NCI-H446 (cell line): ENCODE measurements around the gene SIDT1.
"Not testable (repeated sequence)": the region's sequence is repeated elsewhere in the genome, so short reads cannot be mapped to it uniquely, and the experiment has no call there.

ENCODE experiments used
- DNase-seq, 2 experiments: peaks; one replicate each; lab custom pipeline; 2025; lab: John Stamatoyannopoulos, UW

Gene SIDT1

DNA sequence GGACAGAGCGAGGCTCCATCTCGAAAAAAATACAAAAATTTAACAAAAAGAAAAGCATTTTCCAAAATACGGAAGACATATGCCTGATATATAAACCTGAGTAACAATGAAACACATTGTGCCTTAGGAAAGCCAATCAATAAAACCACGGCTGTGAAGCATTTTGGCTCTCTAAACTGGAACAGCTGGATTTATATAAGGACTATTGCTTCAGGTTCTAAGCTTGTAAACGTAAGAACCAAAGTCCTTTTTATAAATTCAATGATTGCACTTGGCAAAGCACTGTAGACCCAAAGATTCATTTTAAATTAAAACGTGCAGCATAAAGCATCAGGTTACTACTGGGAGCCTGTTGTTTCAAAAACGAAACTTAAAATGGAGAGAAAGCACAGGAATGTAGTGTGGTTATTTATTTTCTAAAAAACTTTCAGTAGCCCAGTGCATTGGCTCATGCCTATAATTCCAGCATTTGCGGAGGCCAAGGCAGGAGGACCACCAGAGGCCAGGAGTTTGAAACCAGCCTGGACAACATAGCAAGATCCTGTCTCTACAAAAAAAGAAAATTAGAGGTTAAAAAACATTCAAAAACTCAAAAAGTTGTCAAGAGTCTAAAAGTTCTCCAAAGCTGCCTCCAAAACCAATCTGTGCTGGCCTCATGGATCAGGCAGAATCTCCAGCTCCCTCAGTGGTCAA, 102.6 kb downstream of the SIDT1 start:
- no peak for DNase-seq

DNA sequence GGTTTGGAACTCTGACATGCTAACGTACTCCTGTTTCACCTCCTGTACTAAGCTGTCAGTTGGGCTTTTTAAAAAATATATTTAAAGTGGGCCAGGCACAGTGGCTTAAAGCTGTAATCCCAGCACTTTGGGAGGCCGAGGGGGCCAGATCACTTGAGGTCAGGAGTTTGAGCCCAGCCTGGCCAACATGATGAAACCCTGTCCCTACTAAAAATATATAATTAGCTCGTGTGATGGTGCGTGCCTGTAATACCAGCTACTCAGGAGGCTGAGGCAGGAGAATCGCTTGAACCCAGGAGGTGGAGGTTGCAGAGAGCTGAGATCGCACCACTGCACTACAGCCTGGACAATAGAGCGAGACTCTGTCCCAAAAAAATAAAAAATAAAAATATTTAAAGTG, 103.7 kb downstream of the SIDT1 start:
- not testable (repeated sequence) for DNase-seq

DNA sequence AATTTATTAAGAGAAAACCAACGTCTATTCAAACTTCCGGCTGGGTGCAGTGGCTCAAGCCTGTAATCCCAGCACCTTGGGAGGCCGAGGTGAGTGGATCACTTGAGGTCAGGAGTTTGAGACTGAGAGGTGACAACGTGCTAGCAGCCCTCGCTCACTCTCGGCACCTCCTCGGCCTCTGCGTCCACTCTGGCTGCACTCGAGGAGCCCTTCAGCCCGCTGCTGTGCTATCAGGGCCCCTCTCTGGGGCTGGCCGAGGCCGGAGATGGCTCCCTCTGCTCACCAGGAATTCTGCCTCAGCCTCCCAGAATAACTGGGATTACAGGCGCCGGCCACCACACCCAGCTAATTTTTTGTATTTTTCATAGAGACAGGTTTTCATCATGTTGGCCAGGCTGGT, 105.4 kb downstream of the SIDT1 start:
- no peak for DNase-seq

DNA sequence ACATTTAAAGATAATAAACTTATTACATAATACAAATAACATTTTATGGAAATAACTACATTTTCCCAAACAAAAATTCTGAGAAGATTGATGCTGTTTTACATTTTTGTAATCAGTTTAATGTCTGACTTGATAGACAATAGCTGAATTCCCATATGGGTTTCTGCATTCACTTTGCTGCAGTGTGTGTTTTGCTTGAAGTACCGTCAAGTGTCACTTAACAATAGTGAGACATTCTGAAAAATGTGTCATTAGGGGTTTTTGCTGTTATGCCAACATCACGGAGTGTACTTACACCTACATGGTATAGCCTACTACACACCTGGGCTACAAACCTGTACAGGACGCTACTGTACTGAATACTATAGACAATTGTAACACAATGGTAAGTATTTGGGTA, 106.6 kb downstream of the SIDT1 start:
- DNase-seq = no peak

DNA sequence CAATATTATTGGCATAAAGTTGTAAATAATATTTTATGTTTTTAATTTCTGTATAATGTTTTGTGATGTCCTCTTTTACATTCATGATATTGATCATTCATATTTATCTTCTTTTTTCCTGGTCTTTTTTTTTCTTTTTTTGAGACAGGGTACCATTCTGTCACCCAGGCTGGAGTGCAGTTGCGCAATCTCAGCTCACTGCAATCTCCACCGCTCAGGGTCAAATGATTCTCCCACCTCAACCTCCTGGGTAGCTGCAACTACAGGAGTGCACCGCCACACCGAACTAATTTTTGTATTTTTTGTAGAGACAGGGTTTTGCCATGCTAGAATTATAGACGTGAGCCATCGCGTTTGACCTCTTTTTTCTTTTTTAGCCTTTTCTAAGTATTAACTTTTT, 111.2 kb downstream of the SIDT1 start:
- DNase-seq = no peak

GRCh38 chr3:113648524-113648923, 116.2 kb downstream of the SIDT1 start:
- DNase-seq = no peak

DNA sequence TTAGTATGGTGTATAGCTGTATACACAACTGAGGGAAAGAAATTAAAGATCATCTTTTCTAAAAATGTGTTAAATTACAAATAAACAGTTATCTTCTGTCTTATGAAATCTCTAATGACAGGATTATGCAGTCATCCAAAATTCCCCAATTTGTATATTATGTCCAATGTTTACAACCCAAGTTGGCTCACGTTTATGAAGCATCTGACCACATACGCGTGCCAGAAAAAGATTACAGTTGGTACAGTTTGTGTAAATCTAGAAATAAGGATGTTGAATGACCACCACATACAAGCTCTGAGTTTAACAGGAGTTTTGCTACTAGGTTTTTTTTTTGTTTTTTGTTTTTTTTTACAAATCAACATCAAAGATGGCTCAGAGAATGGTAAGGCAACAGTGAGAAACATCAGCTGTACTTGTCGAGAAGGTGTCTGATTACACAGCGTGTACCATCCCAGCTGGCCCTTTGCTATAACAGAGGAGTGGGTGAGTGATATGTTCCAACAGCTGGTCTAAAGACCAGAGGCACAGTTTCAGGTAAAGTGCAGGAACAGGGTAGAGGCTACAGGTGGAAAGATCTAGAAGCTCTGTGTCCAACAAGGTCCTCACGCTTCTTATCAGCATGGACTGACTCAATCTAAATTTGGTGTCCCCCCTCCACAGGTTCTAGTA, 117.0 kb downstream of the SIDT1 start:
- DNase-seq = peak in 1 of 2 experiments; percentile 14

DNA sequence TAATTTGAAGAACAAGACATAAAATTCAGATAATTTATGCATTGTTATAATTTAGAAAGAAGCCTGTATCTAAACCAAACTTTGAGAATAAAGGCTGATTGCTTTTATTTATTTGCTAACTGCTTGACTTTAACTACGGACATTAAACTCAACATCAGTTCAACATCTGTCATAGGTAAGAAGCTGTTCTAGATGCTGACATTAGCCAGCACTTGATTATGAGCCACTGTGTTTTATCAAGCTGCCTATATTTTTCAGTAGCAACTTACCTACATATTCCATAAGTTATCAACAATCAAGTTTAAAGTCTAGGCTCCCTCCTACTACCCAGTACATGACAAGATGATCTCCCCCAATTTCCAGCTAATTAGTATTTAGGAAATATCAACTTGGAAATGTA, 122.0 kb downstream of the SIDT1 start:
- no peak for DNase-seq

- DNase-seq = no peak
These were observed 122.5 kb downstream of the SIDT1 start for GRCh38 chr3:113654851-113655250.

DNA sequence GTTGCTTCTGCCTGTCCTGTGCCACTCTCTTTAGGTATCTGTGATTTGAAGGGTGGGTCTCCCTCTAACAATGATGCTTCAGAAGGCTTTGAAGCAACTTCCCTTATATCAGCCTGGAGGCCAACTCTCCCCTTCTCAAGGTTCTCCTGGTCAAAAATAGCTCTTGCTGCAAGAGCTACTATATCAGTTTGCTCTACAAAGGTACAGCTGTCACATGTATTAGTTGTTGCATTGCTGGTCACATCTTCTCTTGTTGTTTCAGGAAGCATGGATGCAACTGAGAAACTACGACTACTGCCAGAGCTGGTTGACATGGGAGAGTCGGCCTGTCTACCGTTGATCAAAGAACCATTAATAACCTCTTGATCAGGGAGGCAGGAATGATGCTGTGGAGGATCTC, 125.8 kb downstream of the SIDT1 start:
- DNase-seq = no peak

GRCh38 chr3:113659101-113659541, 126.8 kb downstream of the SIDT1 start:
- peak; percentile 88 to 89 for DNase-seq

DNA sequence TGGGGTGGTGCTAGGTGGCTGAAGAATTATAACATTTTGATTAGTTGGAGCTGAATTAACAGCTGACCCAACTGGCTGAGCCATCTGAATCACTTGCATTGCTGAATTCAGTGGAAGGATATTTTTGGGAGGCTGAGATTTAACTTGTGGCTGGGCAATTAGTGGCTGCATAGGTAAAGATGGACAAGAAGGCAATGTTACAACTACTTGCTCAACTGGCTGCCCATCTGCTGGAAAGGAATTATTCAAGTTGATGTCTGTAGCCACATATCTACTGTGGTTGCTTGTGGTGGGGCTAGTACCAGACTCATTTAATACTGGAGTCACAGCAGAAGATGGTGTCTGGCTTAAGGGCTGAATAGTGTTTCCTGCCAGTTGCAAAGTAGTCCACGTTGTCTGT, 127.6 kb downstream of the SIDT1 start:
- no peak for DNase-seq

DNA sequence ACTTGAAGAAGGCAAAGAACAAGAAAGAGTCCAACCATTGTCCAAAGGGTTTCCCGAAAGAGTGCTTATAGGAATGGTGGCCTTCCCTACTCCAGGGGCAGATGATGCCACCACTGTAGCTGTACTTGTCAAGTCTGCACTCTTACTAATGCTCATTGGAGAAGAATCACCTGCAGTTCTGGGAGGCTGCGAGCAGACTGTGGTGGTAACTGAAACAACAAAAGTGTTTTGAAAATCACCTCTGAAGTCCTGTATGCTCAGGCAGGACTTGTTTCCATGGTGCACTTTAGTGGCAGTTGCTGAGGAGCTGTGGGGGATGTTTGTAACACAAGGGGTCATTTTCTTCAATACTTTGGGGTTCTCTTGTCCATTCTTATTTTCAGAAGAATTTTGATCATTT, 128.1 kb downstream of the SIDT1 start:
- DNase-seq = no peak

GRCh38 chr3:113660896-113661295, 128.5 kb downstream of the SIDT1 start:
- peak; percentile 19 to 86 for DNase-seq

- peak in 1 of 2 experiments; percentile 6 for DNase-seq
These were observed 130.5 kb downstream of the SIDT1 start for GRCh38 chr3:113662824-113663223.

DNA sequence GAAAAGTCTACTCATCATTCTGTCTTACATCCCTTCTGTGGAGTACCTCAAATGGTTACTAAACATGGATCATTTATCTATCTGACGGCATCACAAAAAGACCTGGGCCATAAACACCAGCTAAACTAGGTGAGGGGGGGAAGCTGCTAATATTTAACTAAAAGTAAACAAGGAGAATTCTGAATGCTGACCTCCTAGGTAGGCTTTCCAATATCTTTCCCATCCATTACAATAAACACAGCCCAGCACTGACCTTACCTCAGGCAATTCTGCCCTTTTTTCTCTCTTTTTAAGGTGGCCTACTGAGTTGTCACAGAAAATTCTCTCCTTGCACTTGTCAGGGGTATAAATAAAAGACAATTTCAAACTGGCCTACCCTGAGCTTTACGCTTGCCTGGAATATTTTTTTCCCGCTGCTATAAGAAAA, 131.0 kb downstream of the SIDT1 start:
- no peak for DNase-seq

GRCh38 chr3:113663761-113664160, 131.4 kb downstream of the SIDT1 start:
- no peak for DNase-seq

DNA sequence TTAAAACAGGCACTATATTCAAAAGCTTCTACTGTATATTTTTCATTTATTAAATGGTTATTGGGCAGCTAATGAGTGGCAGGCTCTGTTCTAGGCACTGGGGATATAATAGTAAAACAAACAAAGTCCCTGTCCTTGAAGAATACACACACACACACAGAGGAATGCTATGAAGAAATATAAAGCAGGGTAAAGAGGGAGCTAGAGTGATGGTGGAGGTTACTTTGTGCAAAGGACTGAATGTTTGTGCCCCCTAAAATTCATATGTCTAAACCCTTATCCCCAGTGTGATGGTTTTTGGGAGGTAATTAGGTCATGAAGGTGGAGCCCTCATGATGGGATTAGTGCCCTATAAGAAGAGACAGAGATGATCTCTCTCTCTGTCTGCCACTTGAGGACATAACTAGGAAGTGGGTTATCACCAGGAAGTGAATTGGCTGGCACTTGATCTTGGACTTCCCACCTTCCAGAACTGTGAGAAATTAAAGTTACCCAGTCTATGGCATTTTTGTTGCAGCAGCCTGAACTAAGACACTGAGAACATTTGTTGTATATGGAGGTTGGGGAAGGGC, 132.3 kb downstream of the SIDT1 start:
- no peak for DNase-seq

GRCh38 chr3:113668015-113668414, 135.7 kb downstream of the SIDT1 start:
- DNase-seq = no peak

DNA sequence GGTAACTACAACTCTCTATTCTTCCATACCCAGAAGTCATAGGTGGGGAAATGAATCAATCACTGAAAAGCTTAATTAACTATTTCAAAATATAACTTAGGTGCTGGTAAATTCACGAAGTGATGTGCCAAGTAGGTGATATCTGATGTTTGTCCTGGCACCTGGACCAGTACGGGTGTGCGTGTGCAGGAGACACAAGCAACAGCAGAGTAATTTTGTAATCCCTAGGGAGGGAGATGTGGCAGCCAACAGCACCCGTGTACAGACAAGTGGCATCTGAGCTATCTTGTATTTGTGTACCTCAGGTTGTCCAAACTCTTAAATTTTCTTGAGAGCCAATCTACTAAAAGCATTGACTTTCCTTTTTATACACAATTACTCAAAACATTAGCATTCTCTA, 141.2 kb downstream of the SIDT1 start:
- DNase-seq = no peak

- DNase-seq = no peak
These were observed 143.9 kb downstream of the SIDT1 start for GRCh38 chr3:113676261-113676660.

GRCh38 chr3:113677737-113678136, 145.4 kb downstream of the SIDT1 start:
- no peak for DNase-seq

- no peak for DNase-seq
These were observed 146.4 kb downstream of the SIDT1 start for GRCh38 chr3:113678773-113679172.
